CD4-positive, alpha-beta memory T cell (primary cell): Measurements from ENCODE around the gene NUAK2. TPM values are rescaled to one million over a fixed set of nuclear protein-coding genes. Genes with fewer than 3 reads are reported as not detected.

Source experiments
- CTCF ChIA-PET: fragments of 350-600 bp; sonication (Branson Sonifier 250); formaldehyde crosslinking; loops from one replicate; lab custom pipeline; 2021; ENCODE audit warnings: inconsistent platforms; ENCODE audit not compliant: partially characterized antibody; lab: Charles Lee
- POLR2A ChIA-PET: fragments of 350-600 bp; sonication (Branson Sonifier 250); formaldehyde crosslinking; loops from one replicate; lab custom pipeline; 2021; ENCODE audit not compliant: partially characterized antibody; lab: Charles Lee
- DNase-seq, 5 donors: peaks; one replicate each; pipeline versions ENCODE4 v3.0.0 to v3.0.0-alpha.2; 2020 to 2022; ENCODE audit warnings: mixed read lengths in 1 of 5
- H3K27ac ChIP-seq: one replicate; pipeline ENCODE4 v1.7.0; 2013; ENCODE audit warnings: low read depth, low read length
- H3K27me3 ChIP-seq: 2 replicates; pipeline ENCODE4 v1.7.0; 2013; ENCODE audit warnings: mild to moderate bottlenecking, low read length, moderate library complexity; ENCODE audit not compliant: insufficient read depth
- H3K36me3 ChIP-seq: 2 replicates; pipeline ENCODE4 v1.7.0; 2013; ENCODE audit warnings: mild to moderate bottlenecking, low read length, moderate library complexity; ENCODE audit not compliant: insufficient read depth
- H3K4me1 ChIP-seq: 2 replicates; pipeline ENCODE4 v1.7.0; 2013; ENCODE audit warnings: mild to moderate bottlenecking, low read length, moderate library complexity; ENCODE audit not compliant: insufficient read depth
- H3K4me3 ChIP-seq, 2 donors: one replicate each; pipeline ENCODE4 v1.7.0; 2013; ENCODE audit warnings: low read length in 2 of 2, mild to moderate bottlenecking in 1 of 2
- H3K9me3 ChIP-seq, 2 donors: one replicate each; pipeline ENCODE4 v1.7.0; 2013; ENCODE audit warnings: low read length in 2 of 2, control low read depth in 1 of 2; ENCODE audit not compliant: control insufficient read depth in 1 of 2
- H3K27ac Mint-ChIP-seq, 7 donors: one replicate each; pipeline ENCODE4 v1.8.0; 2020 to 2021; ENCODE audit warnings: mixed read lengths in 7 of 7, mild to moderate bottlenecking in 6 of 7, inconsistent platforms in 3 of 7, moderate library complexity in 3 of 7
- H3K27me3 Mint-ChIP-seq, 2 donors: one replicate each; pipeline ENCODE4 v1.8.0; 2020 to 2021; ENCODE audit warnings: mixed read lengths in 2 of 2
- H3K36me3 Mint-ChIP-seq, 2 donors: one replicate each; pipeline ENCODE4 v1.8.0; 2020 to 2021; ENCODE audit warnings: mixed read lengths in 2 of 2, inconsistent platforms in 1 of 2, mild to moderate bottlenecking in 1 of 2
- H3K4me1 Mint-ChIP-seq, 4 donors: one replicate each; pipeline ENCODE4 v1.8.0; 2020 to 2021; ENCODE audit warnings: mixed read lengths in 4 of 4, mild to moderate bottlenecking in 1 of 4
- H3K4me3 Mint-ChIP-seq, 8 donors: one replicate each; pipeline ENCODE4 v1.8.0; 2020 to 2021; ENCODE audit warnings: mixed read lengths in 8 of 8, mild to moderate bottlenecking in 7 of 8, moderate library complexity in 6 of 8, inconsistent platforms in 3 of 8
- H3K9me3 Mint-ChIP-seq, 8 donors: one replicate each; pipeline ENCODE4 v1.8.0; 2020 to 2021; ENCODE audit warnings: mixed read lengths in 8 of 8, mild to moderate bottlenecking in 5 of 8, inconsistent platforms in 3 of 8, moderate library complexity in 1 of 8
- intact Hi-C: fragments of 100-400 bp; cut with micrococcal nuclease; formaldehyde crosslinking; loops from one replicate; pipeline ENCODE4 v1.15.1; 2023
- polyA plus RNA-seq, 2 donors: library from polyadenylated mRNA; unstranded; fragments of 300-500 nt; fragmentation: Illumina TruSeq; gene quantifications; one replicate each; pipeline ENCODE4 v1.2.3, GENCODE V29; 2021
- total RNA-seq, 2 experiments: library from RNA; stranded (reverse); gene quantifications; one replicate each; pipeline ENCODE4 v1.2.3, GENCODE V29; 2021

The NUAK2 gene
- total and polyA plus RNA-seq, 4 experiments from 2014 or later = 8.5 to 35.7 (median 32.7) TPM

DNA sequence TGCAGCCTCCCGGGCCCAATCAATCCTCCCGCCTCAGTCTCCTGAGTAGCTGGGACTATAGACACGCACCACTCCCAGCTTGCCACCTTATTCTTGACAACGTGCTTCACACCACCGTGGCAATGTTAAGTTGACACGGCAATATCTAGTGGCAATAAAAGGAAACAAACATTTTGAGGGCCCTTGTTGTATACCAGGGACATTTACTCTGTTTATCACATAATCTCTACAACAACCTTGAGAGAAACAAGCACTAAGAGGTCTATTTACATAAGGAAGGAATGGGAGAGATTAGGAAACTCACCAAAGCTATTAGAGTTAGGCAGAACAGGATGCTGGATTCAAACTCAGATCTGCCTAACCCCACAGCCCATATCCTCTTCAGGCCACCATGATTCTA is 32.1 kb upstream of the NUAK2 start:
- DNase-seq = no peak
- Mint-ChIP-seq H3K9me3 (no peaks in the 10 kb centered on the region), H3K27me3 (peaks cover 13 to 15% of the 10 kb centered on the region in 2 donors), H3K4me3 (no peak overlapping the region), H3K36me3 (no peaks in the 10 kb centered on the region), H3K4me1 (no peaks in the 10 kb centered on the region), H3K27ac (no peak overlapping the region)
- ChIA-PET CTCF (interaction anchor here (0.7 to 4.9 kb wide), 43 partner anchors 7 to 305 kb away, joined by 3 to 96 read pairs (median 5); no protein-coding TSS in a partner anchor), POLR2A (interaction anchor here (1.0 to 2.1 kb wide), 4 partner anchors 21 to 170 kb away, joined by 3 to 10 read pairs (median 6); no protein-coding TSS in a partner anchor)
- Histone ChIP-seq H3K4me1 (no peaks in the 10 kb centered on the region), H3K27me3 (peaks cover 2% of the 10 kb centered on the region), H3K4me3 (no peak overlapping the region), H3K27ac (no peak overlapping the region), H3K36me3 (no peaks in the 10 kb centered on the region), H3K9me3 (no peaks in the 10 kb centered on the region)
- intact Hi-C loops = loop anchor here (1.0 kb wide), 5 partner anchors 44 to 171 kb away; no protein-coding TSS in a partner anchor

DNA sequence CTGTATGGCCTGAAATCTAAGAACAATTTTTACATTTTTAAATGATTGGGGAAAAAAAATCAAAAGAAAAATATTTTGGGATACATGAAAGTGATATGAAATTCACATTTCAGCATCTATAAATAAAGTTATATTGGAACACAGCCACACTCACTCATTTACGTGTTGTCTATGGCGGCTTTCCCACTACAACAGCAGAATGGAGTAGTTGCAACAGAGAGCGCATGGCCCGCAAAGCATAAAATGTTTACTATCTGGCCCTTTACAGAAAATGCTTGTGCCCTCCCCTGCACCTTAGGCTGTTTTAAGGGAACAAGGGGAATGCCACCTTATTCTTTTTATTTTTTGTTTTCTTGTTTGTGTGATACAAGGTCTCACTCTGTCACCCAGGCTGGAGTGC is 31.6 kb upstream of the NUAK2 start:
- Mint-ChIP-seq H3K36me3 (no peaks in the 10 kb centered on the region), H3K9me3 (no peaks in the 10 kb centered on the region), H3K4me3 (no peak overlapping the region), H3K27me3 (peaks cover 11 to 18% of the 10 kb centered on the region in 2 donors), H3K27ac (no peak overlapping the region), H3K4me1 (no peaks in the 10 kb centered on the region)
- ChIA-PET CTCF (interaction anchor here (0.9 to 4.9 kb wide), 18 partner anchors 14 to 305 kb away, joined by 3 to 96 read pairs (median 9); no protein-coding TSS in a partner anchor), POLR2A (interaction anchor here (1.5 to 2.1 kb wide), 2 partner anchors 80 to 133 kb away, joined by 8 to 10 read pairs; no protein-coding TSS in a partner anchor)
- Histone ChIP-seq H3K4me3 (no peak overlapping the region), H3K9me3 (no peaks in the 10 kb centered on the region), H3K36me3 (no peaks in the 10 kb centered on the region), H3K4me1 (no peaks in the 10 kb centered on the region), H3K27ac (no peak overlapping the region), H3K27me3 (no peaks in the 10 kb centered on the region)
- DNase-seq = no peak
- intact Hi-C loops = no loop called here

DNA sequence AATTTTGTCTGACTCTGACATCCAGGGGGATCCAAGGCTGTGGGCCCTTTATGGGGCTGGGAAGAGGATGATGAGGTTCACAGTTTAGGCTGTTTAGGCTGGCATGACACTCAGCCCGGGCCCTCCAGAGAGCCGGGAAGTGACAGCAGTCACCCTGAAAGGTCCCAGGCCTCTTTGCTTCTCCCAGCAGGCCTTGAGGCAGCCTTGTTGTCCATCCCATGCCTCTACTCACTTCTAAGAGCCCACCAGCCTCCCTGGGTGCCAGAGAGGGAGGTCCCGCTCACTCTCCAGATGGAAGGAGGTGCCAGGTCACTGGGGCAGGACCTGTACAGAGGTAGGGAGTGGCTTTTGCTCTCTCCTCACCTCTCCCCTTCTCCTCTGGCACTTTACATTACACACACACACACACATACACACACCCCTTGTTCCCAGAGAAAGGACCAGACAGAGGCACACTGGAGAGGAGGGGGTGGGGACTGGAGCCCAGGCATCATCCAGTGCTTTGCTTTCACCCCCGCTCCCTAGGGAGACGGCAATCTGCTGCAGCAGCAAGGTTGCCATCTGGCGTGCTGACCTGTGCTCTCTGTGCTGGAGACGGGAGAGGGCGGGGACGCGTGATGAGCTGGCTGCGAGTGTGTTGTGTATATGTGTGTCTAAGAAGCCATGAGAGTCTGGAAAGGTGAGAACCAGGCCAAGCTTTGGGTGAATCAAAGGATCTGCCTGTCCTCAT is 30.6 kb upstream of the NUAK2 start:
- Histone ChIP-seq H3K36me3 (no peaks in the 10 kb centered on the region), H3K9me3 (no peaks in the 10 kb centered on the region), H3K4me3 (no peak overlapping the region), H3K27ac (no peak overlapping the region), H3K4me1 (no peaks in the 10 kb centered on the region), H3K27me3 (no peaks in the 10 kb centered on the region)
- no peak for DNase-seq
- no peaks in the 10 kb centered on the region for H3K36me3 Mint-ChIP-seq
- peaks cover 6 to 14% of the 10 kb centered on the region in 2 donors for H3K27me3 Mint-ChIP-seq
- no peak overlapping the region for H3K27ac Mint-ChIP-seq
- CTCF ChIA-PET = interaction anchor here (0.8 to 4.9 kb wide), 8 partner anchors 9 to 172 kb away, joined by 3 to 96 read pairs (median 24); no protein-coding TSS in a partner anchor
- H3K9me3 Mint-ChIP-seq = no peaks in the 10 kb centered on the region
- intact Hi-C loops = no loop called here
- POLR2A ChIA-PET = no interaction called here
- H3K4me1 Mint-ChIP-seq = no peaks in the 10 kb centered on the region
- H3K4me3 Mint-ChIP-seq = no peak overlapping the region

DNA sequence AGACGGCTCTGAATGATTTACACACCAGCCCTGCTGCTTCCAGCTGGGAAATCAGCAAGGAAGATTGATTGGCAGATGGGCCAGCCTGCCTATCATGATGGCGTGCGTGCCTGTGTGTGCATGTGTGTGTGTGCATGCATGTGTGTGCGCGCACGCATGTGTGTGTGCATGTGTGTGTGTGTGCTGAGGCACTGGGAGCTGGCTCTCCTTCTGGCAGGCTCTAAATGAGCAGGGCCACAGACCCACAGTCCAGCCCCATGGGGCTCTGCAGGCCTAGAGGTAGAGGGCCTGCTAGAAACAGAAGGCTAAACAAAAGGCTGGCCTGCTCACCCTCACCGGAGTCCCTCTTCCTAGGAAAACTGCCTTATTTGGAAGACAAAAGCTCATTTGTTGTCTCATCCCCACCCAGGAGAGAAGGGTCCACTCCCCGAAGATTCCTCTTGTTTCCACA is 29.2 kb upstream of the NUAK2 start:
- H3K9me3 ChIP-seq = no peaks in the 10 kb centered on the region
- no peak overlapping the region for H3K27ac ChIP-seq
- Mint-ChIP-seq H3K27me3 (peaks cover 7 to 28% of the 10 kb centered on the region in 2 donors), H3K36me3 (no peaks in the 10 kb centered on the region), H3K9me3 (no peaks in the 10 kb centered on the region), H3K27ac (no peak overlapping the region), H3K4me3 (no peak overlapping the region), H3K4me1 (no peaks in the 10 kb centered on the region)
- DNase-seq = no peak
- H3K27me3 ChIP-seq = no peaks in the 10 kb centered on the region
- no peaks in the 10 kb centered on the region for H3K4me1 ChIP-seq
- ChIA-PET POLR2A (no interaction called here), CTCF (interaction anchor here (0.7 to 4.9 kb wide), 10 partner anchors 8 to 307 kb away, joined by 3 to 96 read pairs (median 3); no protein-coding TSS in a partner anchor)
- H3K4me3 ChIP-seq = no peak overlapping the region
- intact Hi-C loops = no loop called here
- H3K36me3 ChIP-seq = no peaks in the 10 kb centered on the region

DNA sequence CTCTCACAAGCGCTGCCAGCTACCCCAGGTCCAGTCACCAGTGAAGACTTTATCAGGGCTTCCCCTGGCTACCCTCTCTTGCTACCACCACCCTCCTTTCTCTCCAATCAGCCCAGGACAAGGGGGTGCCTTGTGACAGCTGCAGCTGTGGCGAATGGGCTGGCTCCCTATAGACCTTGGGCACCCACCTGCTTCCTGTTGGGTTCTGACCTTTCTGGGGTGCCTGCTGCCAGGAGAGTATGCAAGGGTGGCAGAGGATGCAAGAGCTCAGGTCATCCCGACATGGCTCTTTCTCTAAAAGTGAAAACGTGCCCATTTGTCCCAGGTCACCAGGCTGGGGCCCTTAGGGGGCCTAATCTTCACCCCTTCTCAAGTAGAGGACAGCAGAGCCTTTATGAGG is 28.6 kb upstream of the NUAK2 start:
- Mint-ChIP-seq H3K36me3 (no peaks in the 10 kb centered on the region), H3K9me3 (no peaks in the 10 kb centered on the region), H3K4me3 (no peak overlapping the region), H3K4me1 (no peaks in the 10 kb centered on the region), H3K27me3 (peaks cover 10 to 34% of the 10 kb centered on the region in 2 donors), H3K27ac (no peak overlapping the region)
- Histone ChIP-seq H3K4me3 (no peak overlapping the region), H3K4me1 (no peaks in the 10 kb centered on the region), H3K27me3 (peaks cover 3% of the 10 kb centered on the region), H3K36me3 (no peaks in the 10 kb centered on the region), H3K27ac (no peak overlapping the region), H3K9me3 (no peaks in the 10 kb centered on the region)
- ChIA-PET POLR2A (no interaction called here), CTCF (interaction anchor here (0.7 to 4.9 kb wide), 7 partner anchors 11 to 308 kb away, joined by 3 to 96 read pairs (median 12); no protein-coding TSS in a partner anchor)
- no peak for DNase-seq
- intact Hi-C loops = no loop called here

DNA sequence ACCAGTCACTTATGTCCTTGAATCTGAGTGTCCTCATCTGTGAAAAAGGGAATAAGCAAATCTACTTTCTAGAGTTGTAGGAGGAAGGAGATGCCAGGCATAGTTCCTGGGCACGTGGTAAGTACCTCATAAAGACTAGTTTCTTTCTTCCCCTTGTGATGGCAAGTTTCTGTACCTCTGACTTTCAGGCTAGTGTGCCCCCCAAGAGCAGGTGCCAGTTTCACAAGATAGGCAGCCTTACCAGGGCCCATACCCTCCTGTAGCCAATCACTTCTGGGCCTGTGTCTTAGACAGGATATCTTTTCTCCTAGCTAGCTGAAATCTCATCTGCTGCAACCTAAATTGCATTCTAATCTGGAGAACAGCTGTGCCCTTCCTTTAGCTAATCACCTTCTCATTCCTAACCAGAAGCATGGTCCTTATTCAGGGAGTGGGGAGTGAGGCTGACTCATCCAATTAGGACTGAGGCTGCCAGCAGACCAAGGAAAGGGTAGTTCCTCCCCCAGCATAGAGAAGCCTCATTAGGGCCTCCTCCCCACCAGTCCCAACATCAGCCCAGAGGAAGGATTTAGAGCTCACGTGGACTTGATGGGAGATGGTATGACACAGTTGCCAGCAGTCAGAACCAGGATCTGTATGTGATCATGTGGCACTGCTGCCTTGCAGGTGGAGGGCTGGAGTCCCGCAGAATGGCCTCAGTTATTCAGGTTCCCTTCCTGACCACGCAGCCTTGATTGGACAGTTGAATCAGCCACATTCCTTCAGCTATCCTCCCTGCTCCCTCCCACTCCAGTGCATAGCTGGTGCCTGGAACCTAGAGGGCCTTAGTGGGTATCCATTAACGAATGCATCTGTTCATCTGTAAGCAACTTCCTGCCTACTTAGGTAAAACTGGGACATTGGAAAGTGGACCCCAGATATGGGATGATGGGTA is 27.3 kb upstream of the NUAK2 start:
- DNase-seq = no peak
- CTCF ChIA-PET = interaction anchor here (0.8 to 3.8 kb wide), 5 partner anchors 13 to 181 kb away, joined by 3 to 24 read pairs (median 13); no protein-coding TSS in a partner anchor
- no peak overlapping the region for H3K4me3 ChIP-seq

More for the DNA sequence above, 27.3 kb upstream of the NUAK2 start:
- POLR2A ChIA-PET = no interaction called here
- Mint-ChIP-seq H3K4me3 (no peak overlapping the region), H3K9me3 (no peaks in the 10 kb centered on the region), H3K4me1 (peaks cover 7 to 9% (median 8%) of the 10 kb centered on the region in 4 donors), H3K27me3 (peaks cover 19 to 40% of the 10 kb centered on the region in 2 donors), H3K36me3 (no peaks in the 10 kb centered on the region), H3K27ac (no peak overlapping the region)
- Histone ChIP-seq H3K4me1 (peaks cover 7% of the 10 kb centered on the region), H3K27ac (no peak overlapping the region), H3K27me3 (peaks cover 14% of the 10 kb centered on the region), H3K36me3 (no peaks in the 10 kb centered on the region), H3K9me3 (no peaks in the 10 kb centered on the region)
- intact Hi-C loops = no loop called here
